Subcutaneous adipose tissue (tissue), 4 donors: ENCODE data around the gene EPHA3. TPM values are rescaled to one million over a fixed set of nuclear protein-coding genes. Genes with fewer than 3 reads are reported as not detected.

Source experiments
- CTCF ChIP-seq: fragments of 450-650 bp; IDR thresholded peaks from one replicate; pipeline ENCODE4 v1.5.1; 2016; ENCODE audit warnings: low read depth, mild to moderate bottlenecking, control low read depth, antibody characterized with exemption, moderate library complexity
- total RNA-seq, 4 donors: library from RNA; depleted of rRNA; stranded (reverse); fragments of >200 nt; gene quantifications; one replicate each; pipeline ENCODE4 v1.1.0, GENCODE V29; 2016

The EPHA3 gene
- total RNA-seq, 4 donors from 2014 or later, result 5.6 to 7.2 (median 6.1) TPM

GRCh38 chr3:89447243-89447642, 339.8 kb downstream of the EPHA3 start:
- TF ChIP-seq CTCF, result no peak

- no peak for TF ChIP-seq CTCF
These were observed 341.7 kb downstream of the EPHA3 start for GRCh38 chr3:89449086-89449485.

GRCh38 chr3:89452066-89452465, 344.6 kb downstream of the EPHA3 start:
- TF ChIP-seq CTCF, result no peak

- no peak for TF ChIP-seq CTCF
These were observed 347.8 kb downstream of the EPHA3 start for GRCh38 chr3:89455240-89455639.

- no peak for TF ChIP-seq CTCF
These were observed 360.5 kb downstream of the EPHA3 start for GRCh38 chr3:89467898-89468363.

- TF ChIP-seq CTCF, result no peak
These were observed 364.7 kb downstream of the EPHA3 start for GRCh38 chr3:89472101-89472500.

GRCh38 chr3:89474333-89475130, 367.1 kb downstream of the EPHA3 start:
- TF ChIP-seq CTCF, result no peak
